Measurements from ENCODE around the gene MRPL23.

Gene MRPL23

DNA sequence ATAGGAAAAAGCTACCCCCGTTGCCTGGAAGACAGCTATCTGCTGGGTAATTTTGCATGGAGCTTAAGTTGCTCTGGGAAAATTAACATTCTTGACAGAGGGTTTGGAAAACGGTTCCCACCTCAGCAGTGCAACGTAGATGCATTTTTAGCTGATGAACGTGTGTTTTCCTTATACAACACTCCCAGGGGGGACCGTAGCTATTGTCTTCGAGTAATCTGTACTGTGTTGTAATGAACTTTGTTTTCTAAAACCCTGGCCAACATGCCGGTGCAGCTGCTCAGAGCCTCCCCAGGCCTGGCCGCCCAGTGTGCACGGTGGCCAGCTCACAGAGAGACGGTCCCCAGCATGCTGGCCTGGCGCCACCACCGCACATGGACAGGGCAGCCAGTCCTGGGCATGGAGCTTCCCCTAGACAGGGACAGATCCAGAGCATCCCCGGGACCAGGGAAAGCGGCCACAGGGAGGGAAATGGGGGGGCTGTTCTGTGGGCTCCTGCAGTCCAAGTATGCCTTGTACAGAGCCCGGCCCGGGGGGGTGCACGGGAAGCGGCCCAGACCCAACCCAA, 25.5 kb upstream of the MRPL23 start:
- ATAC-seq: no peak
- TF ChIP-seq BACH2 (CRISPR knock-in tag; IDR thresholded peaks at IDR 0.05; ENCODE audit: borderline replicate concordance): no peak
- no peak for TF ChIP-seq TOX (CRISPR knock-in tag; IDR thresholded peaks at IDR 0.05; ENCODE audit: borderline replicate concordance)
- TF ChIP-seq ZNF565 (CRISPR knock-in tag; conservative IDR thresholded peaks at IDR 0.05; ENCODE audit: low read depth): no peak
- no peak for TF ChIP-seq OSR1 (CRISPR knock-in tag; IDR thresholded peaks at IDR 0.05)
- TF ChIP-seq TSHZ2 (CRISPR knock-in tag; IDR thresholded peaks at IDR 0.05): no peak
- TF ChIP-seq, protein P1, sequence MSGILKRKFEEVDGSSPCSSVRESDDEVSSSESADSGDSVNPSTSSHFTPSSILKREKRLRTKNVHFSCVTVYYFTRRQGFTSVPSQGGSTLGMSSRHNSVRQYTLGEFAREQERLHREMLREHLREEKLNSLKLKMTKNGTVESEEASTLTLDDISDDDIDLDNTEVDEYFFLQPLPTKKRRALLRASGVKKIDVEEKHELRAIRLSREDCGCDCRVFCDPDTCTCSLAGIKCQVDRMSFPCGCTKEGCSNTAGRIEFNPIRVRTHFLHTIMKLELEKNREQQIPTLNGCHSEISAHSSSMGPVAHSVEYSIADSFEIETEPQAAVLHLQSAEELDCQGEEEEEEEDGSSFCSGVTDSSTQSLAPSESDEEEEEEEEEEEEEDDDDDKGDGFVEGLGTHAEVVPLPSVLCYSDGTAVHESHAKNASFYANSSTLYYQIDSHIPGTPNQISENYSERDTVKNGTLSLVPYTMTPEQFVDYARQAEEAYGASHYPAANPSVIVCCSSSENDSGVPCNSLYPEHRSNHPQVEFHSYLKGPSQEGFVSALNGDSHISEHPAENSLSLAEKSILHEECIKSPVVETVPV (CRISPR knock-in tag; IDR thresholded peaks at IDR 0.05): no peak
- TF ChIP-seq CREB5 (CRISPR knock-in tag; IDR thresholded peaks at IDR 0.05; ENCODE audit: low read depth): no peak
- TF ChIP-seq SNAI2 (CRISPR knock-in tag; IDR thresholded peaks at IDR 0.05): no peak
- TF ChIP-seq GLIS3 (CRISPR knock-in tag; IDR thresholded peaks at IDR 0.05): no peak
- TF ChIP-seq ZFP30 (CRISPR knock-in tag; IDR thresholded peaks at IDR 0.05): no peak

DNA sequence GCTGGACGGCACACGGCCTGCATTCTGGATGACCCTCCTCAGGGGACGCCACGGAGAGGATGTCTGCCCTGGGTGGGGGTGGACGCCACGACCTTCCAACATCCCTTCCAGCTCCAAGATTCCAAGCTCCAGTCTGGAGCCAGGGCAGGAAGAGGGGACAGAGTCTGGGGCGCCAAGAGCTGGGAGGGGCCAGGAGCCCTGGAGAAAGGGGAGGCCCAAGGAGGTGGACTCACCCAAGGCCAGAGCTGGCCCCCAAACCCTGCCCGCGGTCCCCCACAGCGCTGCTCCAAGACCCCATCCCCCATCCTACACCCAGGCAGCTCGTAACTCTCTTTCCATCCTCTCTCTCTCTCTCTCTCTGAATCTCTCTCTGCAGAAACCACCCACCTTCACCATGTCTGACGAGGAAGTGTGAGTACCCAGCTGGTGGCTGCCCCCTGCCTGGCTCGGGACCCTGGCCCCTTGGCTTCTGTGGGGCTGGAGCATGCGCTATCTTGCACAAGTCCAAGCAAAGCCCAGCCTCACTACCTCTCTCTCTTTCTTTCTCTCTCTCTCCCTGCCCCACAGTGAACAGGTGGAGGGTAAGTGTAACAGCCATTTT, 24.6 kb upstream of the MRPL23 start:
- ATAC-seq: no peak

More for the DNA sequence above, 24.6 kb upstream of the MRPL23 start:
- TF ChIP-seq OSR1 (CRISPR knock-in tag; IDR thresholded peaks at IDR 0.05): no peak
- TF ChIP-seq ESRRG (CRISPR knock-in tag; IDR thresholded peaks at IDR 0.05): no peak
- TF ChIP-seq CSDC2 (CRISPR knock-in tag; IDR thresholded peaks at IDR 0.05): no peak
- no peak for TF ChIP-seq ZNF70 (CRISPR knock-in tag; IDR thresholded peaks at IDR 0.05)
- no peak for TF ChIP-seq TSHZ2 (CRISPR knock-in tag; IDR thresholded peaks at IDR 0.05)
- TF ChIP-seq TCF4 (CRISPR knock-in tag; IDR thresholded peaks at IDR 0.05; ENCODE audit: borderline replicate concordance): no peak
- TF ChIP-seq ZC3H10 (CRISPR knock-in tag; IDR thresholded peaks at IDR 0.05): no peak
- no peak for TF ChIP-seq CREB5 (CRISPR knock-in tag; IDR thresholded peaks at IDR 0.05; ENCODE audit: low read depth)
- no peak for TF ChIP-seq ISL1 (CRISPR knock-in tag; IDR thresholded peaks at IDR 0.05)
- no peak for TF ChIP-seq ZNF8 (CRISPR knock-in tag; IDR thresholded peaks at IDR 0.05)
- no peak for TF ChIP-seq ZNF565 (CRISPR knock-in tag; conservative IDR thresholded peaks at IDR 0.05; ENCODE audit: low read depth)
- TF ChIP-seq ZFP3 (CRISPR knock-in tag; IDR thresholded peaks at IDR 0.05): no peak
- TF ChIP-seq SNAI2 (CRISPR knock-in tag; IDR thresholded peaks at IDR 0.05): no peak
- TF ChIP-seq, protein P2, sequence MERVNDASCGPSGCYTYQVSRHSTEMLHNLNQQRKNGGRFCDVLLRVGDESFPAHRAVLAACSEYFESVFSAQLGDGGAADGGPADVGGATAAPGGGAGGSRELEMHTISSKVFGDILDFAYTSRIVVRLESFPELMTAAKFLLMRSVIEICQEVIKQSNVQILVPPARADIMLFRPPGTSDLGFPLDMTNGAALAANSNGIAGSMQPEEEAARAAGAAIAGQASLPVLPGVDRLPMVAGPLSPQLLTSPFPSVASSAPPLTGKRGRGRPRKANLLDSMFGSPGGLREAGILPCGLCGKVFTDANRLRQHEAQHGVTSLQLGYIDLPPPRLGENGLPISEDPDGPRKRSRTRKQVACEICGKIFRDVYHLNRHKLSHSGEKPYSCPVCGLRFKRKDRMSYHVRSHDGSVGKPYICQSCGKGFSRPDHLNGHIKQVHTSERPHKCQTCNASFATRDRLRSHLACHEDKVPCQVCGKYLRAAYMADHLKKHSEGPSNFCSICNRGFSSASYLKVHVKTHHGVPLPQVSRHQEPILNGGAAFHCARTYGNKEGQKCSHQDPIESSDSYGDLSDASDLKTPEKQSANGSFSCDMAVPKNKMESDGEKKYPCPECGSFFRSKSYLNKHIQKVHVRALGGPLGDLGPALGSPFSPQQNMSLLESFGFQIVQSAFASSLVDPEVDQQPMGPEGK (CRISPR knock-in tag; IDR thresholded peaks at IDR 0.05; ENCODE audit: borderline replicate concordance): no peak
- TF ChIP-seq, protein P3, sequence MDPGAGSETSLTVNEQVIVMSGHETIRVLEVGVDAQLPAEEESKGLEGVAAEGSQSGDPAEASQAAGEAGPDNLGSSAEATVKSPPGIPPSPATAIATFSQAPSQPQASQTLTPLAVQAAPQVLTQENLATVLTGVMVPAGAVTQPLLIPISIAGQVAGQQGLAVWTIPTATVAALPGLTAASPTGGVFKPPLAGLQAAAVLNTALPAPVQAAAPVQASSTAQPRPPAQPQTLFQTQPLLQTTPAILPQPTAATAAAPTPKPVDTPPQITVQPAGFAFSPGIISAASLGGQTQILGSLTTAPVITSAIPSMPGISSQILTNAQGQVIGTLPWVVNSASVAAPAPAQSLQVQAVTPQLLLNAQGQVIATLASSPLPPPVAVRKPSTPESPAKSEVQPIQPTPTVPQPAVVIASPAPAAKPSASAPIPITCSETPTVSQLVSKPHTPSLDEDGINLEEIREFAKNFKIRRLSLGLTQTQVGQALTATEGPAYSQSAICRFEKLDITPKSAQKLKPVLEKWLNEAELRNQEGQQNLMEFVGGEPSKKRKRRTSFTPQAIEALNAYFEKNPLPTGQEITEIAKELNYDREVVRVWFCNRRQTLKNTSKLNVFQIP (CRISPR knock-in tag; IDR thresholded peaks at IDR 0.05; ENCODE audit: borderline replicate concordance, low read depth): no peak
- TF ChIP-seq BACH2 (CRISPR knock-in tag; IDR thresholded peaks at IDR 0.05; ENCODE audit: borderline replicate concordance): no peak
- TF ChIP-seq GLIS3 (CRISPR knock-in tag; IDR thresholded peaks at IDR 0.05): no peak

Data from SK-N-SH treated with all-trans-retinoic acid at 6 μM for 48 hours (cell line).